WTC11 (cell line): ENCODE data around the gene LRIG3. TPM values are rescaled to one million over a fixed set of nuclear protein-coding genes. Genes with fewer than 3 reads are reported as not detected.

Experiments used
- ATAC-seq: fragments of 200-7000 bp; cut with Tn5 transposase; 2 replicates; pipeline ENCODE4 v1.10.0; 2021; ENCODE audit warnings: mild to moderate bottlenecking, moderate library complexity
- CTCF ChIA-PET: fragments of 300-600 bp; sonication (Branson Sonifier 250); formaldehyde crosslinking; loops from one replicate; lab custom pipeline; 2021; ENCODE audit warnings: antibody characterized with exemption; lab: Charles Lee
- POLR2A ChIA-PET: fragments of 350-600 bp; sonication (Branson Sonifier 250); formaldehyde crosslinking; loops from one replicate; lab custom pipeline; 2021; ENCODE audit warnings: antibody characterized with exemption; lab: Charles Lee
- DNase-seq: peaks from one replicate; pipeline ENCODE4 v3.0.0; 2021; ENCODE audit warnings: low spot score
- H3K27ac Mint-ChIP-seq: 2 replicates; pipeline ENCODE4 v1.8.0; 2021; ENCODE audit warnings: mixed read lengths
- H3K27me3 Mint-ChIP-seq: 2 replicates; pipeline ENCODE4 v1.8.0; 2021; ENCODE audit warnings: low read depth, mild to moderate bottlenecking, moderate library complexity, mixed read lengths
- H3K36me3 Mint-ChIP-seq: 2 replicates; pipeline ENCODE4 v1.8.0; 2021; ENCODE audit warnings: mixed read lengths
- H3K4me1 Mint-ChIP-seq: 2 replicates; pipeline ENCODE4 v1.8.0; 2022; ENCODE audit warnings: mixed read lengths
- H3K4me3 Mint-ChIP-seq: 2 replicates; pipeline ENCODE4 v1.8.0; 2021; ENCODE audit warnings: mild to moderate bottlenecking, moderate library complexity, mixed read lengths
- H3K9me3 Mint-ChIP-seq: 2 replicates; pipeline ENCODE4 v1.8.0; 2021; ENCODE audit warnings: mixed read lengths
- FOXK1 ChIP-seq: sonication (generic); formaldehyde crosslinking; IDR thresholded peaks from 2 replicates; pipeline ENCODE4 v1.8.0; 2022; ENCODE audit warnings: mild to moderate bottlenecking, moderate library complexity, missing genetic modification reagents
- GTF2I ChIP-seq: fragments of 250-450 bp; sonication (Bioruptor Pico); conservative IDR thresholded peaks from 2 replicates; pipeline ENCODE4 v1.4.0; 2021; ENCODE audit warnings: mild to moderate bottlenecking
- HMGA2 ChIP-seq: fragments of 250-450 bp; sonication (Bioruptor Pico); IDR thresholded peaks from 2 replicates; pipeline ENCODE4 v1.4.0; 2021; ENCODE audit warnings: mild to moderate bottlenecking, moderate library complexity
- JAZF1 ChIP-seq: fragments of 250-450 bp; sonication (Bioruptor Pico); IDR thresholded peaks from 2 replicates; pipeline ENCODE4 v1.9.0; 2021; ENCODE audit warnings: moderate library complexity, mild to moderate bottlenecking, inconsistent platforms
- JUN ChIP-seq: sonication (generic); formaldehyde crosslinking; IDR thresholded peaks from 2 replicates; pipeline ENCODE4 v1.8.0; 2023; ENCODE audit warnings: mild to moderate bottlenecking, missing genetic modification reagents
- KAT7 ChIP-seq: sonication (generic); formaldehyde crosslinking; IDR thresholded peaks from 2 replicates; pipeline ENCODE4 v1.8.1; 2023; ENCODE audit warnings: missing genetic modification reagents, mild to moderate bottlenecking, borderline replicate concordance
- MYBL2 ChIP-seq: sonication (generic); formaldehyde crosslinking; IDR thresholded peaks from 2 replicates; pipeline ENCODE4 v1.8.1; 2023; ENCODE audit warnings: mild to moderate bottlenecking, moderate library complexity, missing genetic modification reagents
- SMAD3 ChIP-seq: sonication (generic); formaldehyde crosslinking; IDR thresholded peaks from 2 replicates; pipeline ENCODE4 v1.8.0; 2022; ENCODE audit warnings: missing genetic modification reagents, mild to moderate bottlenecking, borderline replicate concordance
- TEAD4 ChIP-seq: sonication (generic); formaldehyde crosslinking; IDR thresholded peaks from 2 replicates; pipeline ENCODE4 v1.8.0; 2022; ENCODE audit warnings: mild to moderate bottlenecking, missing genetic modification reagents
- ZBTB21 ChIP-seq: sonication (generic); formaldehyde crosslinking; IDR thresholded peaks from 2 replicates; pipeline ENCODE4 v1.8.1; 2023; ENCODE audit warnings: mild to moderate bottlenecking, missing genetic modification reagents, borderline replicate concordance
- ZNF121 ChIP-seq: sonication (generic); formaldehyde crosslinking; IDR thresholded peaks from 2 replicates; pipeline ENCODE4 v1.8.0; 2023; ENCODE audit warnings: missing genetic modification reagents
- ZNF232 ChIP-seq: sonication (generic); formaldehyde crosslinking; IDR thresholded peaks from 2 replicates; pipeline ENCODE4 v1.8.0; 2022; ENCODE audit warnings: mild to moderate bottlenecking, missing genetic modification reagents
- ZNF263 ChIP-seq: sonication (generic); formaldehyde crosslinking; IDR thresholded peaks from 2 replicates; pipeline ENCODE4 v1.8.1; 2022; ENCODE audit warnings: low read depth, mild to moderate bottlenecking, moderate library complexity, missing genetic modification reagents
- total RNA-seq: library from RNA; stranded (reverse); gene quantifications from 3 replicates; pipeline ENCODE4 v1.2.3, GENCODE V29; 2021
- TF ChIP-seq, protein P1 (sequence below): fragments of 250-450 bp; sonication (Bioruptor Pico); IDR thresholded peaks from 2 replicates; pipeline ENCODE4 v1.8.0; 2021; ENCODE audit warnings: mild to moderate bottlenecking
- TF ChIP-seq, protein P2 (sequence below): sonication (generic); formaldehyde crosslinking; IDR thresholded peaks from 2 replicates; pipeline ENCODE4 v1.8.1; 2023; ENCODE audit warnings: mild to moderate bottlenecking, missing genetic modification reagents, borderline replicate concordance
- TF ChIP-seq, protein P3 (sequence below): fragments of 250-450 bp; sonication (Bioruptor Pico); IDR thresholded peaks from 2 replicates; pipeline ENCODE4 v1.9.0; 2021; ENCODE audit warnings: mild to moderate bottlenecking
- TF ChIP-seq, protein P4 (sequence below): sonication (generic); formaldehyde crosslinking; IDR thresholded peaks from 2 replicates; pipeline ENCODE4 v1.8.1; 2023; ENCODE audit warnings: mild to moderate bottlenecking, missing genetic modification reagents
- TF ChIP-seq, protein P5 (sequence below): fragments of 250-450 bp; sonication (Bioruptor Pico); conservative IDR thresholded peaks from 2 replicates; pipeline ENCODE4 v1.9.0; 2021; ENCODE audit warnings: mild to moderate bottlenecking
- TF ChIP-seq, protein P6 (sequence below): sonication (generic); formaldehyde crosslinking; IDR thresholded peaks from 2 replicates; pipeline ENCODE4 v1.8.1; 2022; ENCODE audit warnings: low read depth, mild to moderate bottlenecking, moderate library complexity, missing genetic modification reagents, borderline replicate concordance

The LRIG3 gene
- total RNA-seq, 1 experiment from 2014 or later = 13.0 TPM

DNA sequence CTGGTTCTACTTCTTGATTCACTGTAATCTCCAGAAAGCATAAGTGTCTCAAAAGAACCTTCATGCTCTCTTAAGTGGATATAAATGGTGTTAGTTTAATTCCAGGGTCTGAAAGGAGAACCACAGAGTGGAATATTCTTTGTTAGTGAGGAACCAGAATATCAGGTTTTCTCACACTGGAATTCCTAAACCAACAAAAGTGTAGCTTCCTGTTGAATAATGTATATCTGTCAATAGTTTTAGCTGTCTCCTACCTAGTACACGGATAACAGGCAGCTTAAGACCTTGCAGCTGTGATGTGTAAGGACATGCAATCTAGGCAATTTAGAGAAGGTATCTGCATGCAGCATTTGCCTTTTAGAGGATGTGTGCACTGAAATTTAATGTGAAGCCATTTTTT lies 24.0 kb downstream of the LRIG3 start:
- H3K9me3 Mint-ChIP-seq = no peaks in the 10 kb centered on the region
- peaks cover 25% of the 10 kb centered on the region for H3K4me1 Mint-ChIP-seq
- DNase-seq (no peak), ATAC-seq (no peak)
- POLR2A ChIA-PET = no interaction called here
- no peaks in the 10 kb centered on the region; the same call in 1 of the 2 replicates for H3K36me3 Mint-ChIP-seq
- H3K27me3 Mint-ChIP-seq = no peaks in the 10 kb centered on the region; the same call in 1 of the 2 replicates
- TF ChIP-seq ZNF121 (CRISPR knock-in tag) (no peak), KAT7 (no peak), JAZF1 (CRISPR knock-in tag) (no peak), ZNF263 (CRISPR knock-in tag) (no peak), FOXK1 (CRISPR knock-in tag) (no peak), SMAD3 (no peak), HMGA2 (no peak), GTF2I (CRISPR knock-in tag) (no peak), TEAD4 (CRISPR knock-in tag) (no peak), ZBTB21 (no peak)
- TF ChIP-seq, protein P1, sequence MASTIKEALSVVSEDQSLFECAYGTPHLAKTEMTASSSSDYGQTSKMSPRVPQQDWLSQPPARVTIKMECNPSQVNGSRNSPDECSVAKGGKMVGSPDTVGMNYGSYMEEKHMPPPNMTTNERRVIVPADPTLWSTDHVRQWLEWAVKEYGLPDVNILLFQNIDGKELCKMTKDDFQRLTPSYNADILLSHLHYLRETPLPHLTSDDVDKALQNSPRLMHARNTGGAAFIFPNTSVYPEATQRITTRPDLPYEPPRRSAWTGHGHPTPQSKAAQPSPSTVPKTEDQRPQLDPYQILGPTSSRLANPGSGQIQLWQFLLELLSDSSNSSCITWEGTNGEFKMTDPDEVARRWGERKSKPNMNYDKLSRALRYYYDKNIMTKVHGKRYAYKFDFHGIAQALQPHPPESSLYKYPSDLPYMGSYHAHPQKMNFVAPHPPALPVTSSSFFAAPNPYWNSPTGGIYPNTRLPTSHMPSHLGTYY = no peak
- CTCF ChIA-PET = interaction anchor here (0.5 kb wide), 1 partner anchor 420 kb away, joined by 4 read pairs; no protein-coding TSS in a partner anchor
- no peak overlapping the region for H3K27ac Mint-ChIP-seq
- H3K4me3 Mint-ChIP-seq = no peak overlapping the region

DNA sequence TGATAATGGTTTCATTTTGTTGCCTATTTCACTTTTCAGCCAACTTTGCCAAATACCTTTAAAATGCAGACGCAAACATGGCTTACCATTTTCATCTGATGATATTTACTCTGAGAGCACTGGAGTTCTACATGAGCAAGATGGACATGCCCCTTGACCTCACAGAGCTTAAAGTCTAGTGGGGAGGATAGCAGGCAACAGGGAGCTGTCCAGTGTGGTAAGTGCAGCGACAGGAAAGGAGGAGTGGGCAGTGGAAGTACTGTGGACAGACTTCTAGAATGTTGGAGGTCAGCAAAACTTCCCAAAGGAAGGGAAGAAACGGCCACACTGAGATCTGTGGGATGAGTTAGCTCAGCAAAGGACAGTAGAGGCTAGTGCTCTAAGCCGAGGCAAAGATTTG lies 25.3 kb downstream of the LRIG3 start:
- Mint-ChIP-seq H3K36me3 (peaks cover under 1% of the 10 kb centered on the region; the same call in 1 of the 2 replicates), H3K27ac (no peak overlapping the region), H3K4me1 (peaks cover 25% of the 10 kb centered on the region), H3K9me3 (no peaks in the 10 kb centered on the region), H3K27me3 (no peaks in the 10 kb centered on the region; the same call in 1 of the 2 replicates), H3K4me3 (no peak overlapping the region)
- ATAC-seq (no peak), DNase-seq (no peak)
- CTCF ChIA-PET = no interaction called here
- POLR2A ChIA-PET = no interaction called here
- TF ChIP-seq, protein P2, sequence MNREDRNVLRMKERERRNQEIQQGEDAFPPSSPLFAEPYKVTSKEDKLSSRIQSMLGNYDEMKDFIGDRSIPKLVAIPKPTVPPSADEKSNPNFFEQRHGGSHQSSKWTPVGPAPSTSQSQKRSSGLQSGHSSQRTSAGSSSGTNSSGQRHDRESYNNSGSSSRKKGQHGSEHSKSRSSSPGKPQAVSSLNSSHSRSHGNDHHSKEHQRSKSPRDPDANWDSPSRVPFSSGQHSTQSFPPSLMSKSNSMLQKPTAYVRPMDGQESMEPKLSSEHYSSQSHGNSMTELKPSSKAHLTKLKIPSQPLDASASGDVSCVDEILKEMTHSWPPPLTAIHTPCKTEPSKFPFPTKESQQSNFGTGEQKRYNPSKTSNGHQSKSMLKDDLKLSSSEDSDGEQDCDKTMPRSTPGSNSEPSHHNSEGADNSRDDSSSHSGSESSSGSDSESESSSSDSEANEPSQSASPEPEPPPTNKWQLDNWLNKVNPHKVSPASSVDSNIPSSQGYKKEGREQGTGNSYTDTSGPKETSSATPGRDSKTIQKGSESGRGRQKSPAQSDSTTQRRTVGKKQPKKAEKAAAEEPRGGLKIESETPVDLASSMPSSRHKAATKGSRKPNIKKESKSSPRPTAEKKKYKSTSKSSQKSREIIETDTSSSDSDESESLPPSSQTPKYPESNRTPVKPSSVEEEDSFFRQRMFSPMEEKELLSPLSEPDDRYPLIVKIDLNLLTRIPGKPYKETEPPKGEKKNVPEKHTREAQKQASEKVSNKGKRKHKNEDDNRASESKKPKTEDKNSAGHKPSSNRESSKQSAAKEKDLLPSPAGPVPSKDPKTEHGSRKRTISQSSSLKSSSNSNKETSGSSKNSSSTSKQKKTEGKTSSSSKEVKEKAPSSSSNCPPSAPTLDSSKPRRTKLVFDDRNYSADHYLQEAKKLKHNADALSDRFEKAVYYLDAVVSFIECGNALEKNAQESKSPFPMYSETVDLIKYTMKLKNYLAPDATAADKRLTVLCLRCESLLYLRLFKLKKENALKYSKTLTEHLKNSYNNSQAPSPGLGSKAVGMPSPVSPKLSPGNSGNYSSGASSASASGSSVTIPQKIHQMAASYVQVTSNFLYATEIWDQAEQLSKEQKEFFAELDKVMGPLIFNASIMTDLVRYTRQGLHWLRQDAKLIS (CRISPR knock-in tag) = no peak

DNA sequence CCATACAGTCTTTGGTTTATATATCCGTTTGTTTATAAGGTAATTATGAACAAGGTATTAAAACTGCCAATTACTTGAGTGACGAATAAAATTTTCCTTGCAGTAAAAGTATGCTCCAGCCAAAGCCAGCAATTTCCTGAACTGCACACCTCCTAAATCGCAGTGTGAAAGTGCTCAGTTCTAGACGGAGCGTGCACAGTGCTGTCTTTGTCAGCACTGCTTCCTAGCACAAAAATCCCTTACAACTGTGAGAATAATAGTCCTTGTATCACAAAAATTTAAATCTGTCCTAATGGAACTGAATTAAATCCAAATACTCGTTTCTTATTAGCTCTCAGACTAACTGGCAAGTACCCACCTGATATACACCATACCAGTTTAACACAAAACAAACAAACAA lies 26.3 kb downstream of the LRIG3 start:
- Mint-ChIP-seq H3K27ac (no peak overlapping the region), H3K4me1 (peaks cover 25% of the 10 kb centered on the region), H3K36me3 (peaks cover 9% of the 10 kb centered on the region; the same call in 1 of the 2 replicates), H3K9me3 (no peaks in the 10 kb centered on the region), H3K4me3 (no peak overlapping the region), H3K27me3 (no peaks in the 10 kb centered on the region; the same call in 1 of the 2 replicates)
- ChIA-PET POLR2A (no interaction called here), CTCF (no interaction called here)
- DNase-seq (no peak), ATAC-seq (no peak)
- TF ChIP-seq, protein P3, sequence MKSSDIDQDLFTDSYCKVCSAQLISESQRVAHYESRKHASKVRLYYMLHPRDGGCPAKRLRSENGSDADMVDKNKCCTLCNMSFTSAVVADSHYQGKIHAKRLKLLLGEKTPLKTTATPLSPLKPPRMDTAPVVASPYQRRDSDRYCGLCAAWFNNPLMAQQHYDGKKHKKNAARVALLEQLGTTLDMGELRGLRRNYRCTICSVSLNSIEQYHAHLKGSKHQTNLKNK (CRISPR knock-in tag) = no peak
- no peak for TF ChIP-seq MYBL2 (CRISPR knock-in tag)
- TF ChIP-seq, protein P4, sequence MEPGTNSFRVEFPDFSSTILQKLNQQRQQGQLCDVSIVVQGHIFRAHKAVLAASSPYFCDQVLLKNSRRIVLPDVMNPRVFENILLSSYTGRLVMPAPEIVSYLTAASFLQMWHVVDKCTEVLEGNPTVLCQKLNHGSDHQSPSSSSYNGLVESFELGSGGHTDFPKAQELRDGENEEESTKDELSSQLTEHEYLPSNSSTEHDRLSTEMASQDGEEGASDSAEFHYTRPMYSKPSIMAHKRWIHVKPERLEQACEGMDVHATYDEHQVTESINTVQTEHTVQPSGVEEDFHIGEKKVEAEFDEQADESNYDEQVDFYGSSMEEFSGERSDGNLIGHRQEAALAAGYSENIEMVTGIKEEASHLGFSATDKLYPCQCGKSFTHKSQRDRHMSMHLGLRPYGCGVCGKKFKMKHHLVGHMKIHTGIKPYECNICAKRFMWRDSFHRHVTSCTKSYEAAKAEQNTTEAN (CRISPR knock-in tag) = no peak
- TF ChIP-seq ZNF232 (CRISPR knock-in tag) = no peak
- no peak for TF ChIP-seq JUN (CRISPR knock-in tag)
- TF ChIP-seq, protein P2 (CRISPR knock-in tag) = no peak
- TF ChIP-seq, protein P5, sequence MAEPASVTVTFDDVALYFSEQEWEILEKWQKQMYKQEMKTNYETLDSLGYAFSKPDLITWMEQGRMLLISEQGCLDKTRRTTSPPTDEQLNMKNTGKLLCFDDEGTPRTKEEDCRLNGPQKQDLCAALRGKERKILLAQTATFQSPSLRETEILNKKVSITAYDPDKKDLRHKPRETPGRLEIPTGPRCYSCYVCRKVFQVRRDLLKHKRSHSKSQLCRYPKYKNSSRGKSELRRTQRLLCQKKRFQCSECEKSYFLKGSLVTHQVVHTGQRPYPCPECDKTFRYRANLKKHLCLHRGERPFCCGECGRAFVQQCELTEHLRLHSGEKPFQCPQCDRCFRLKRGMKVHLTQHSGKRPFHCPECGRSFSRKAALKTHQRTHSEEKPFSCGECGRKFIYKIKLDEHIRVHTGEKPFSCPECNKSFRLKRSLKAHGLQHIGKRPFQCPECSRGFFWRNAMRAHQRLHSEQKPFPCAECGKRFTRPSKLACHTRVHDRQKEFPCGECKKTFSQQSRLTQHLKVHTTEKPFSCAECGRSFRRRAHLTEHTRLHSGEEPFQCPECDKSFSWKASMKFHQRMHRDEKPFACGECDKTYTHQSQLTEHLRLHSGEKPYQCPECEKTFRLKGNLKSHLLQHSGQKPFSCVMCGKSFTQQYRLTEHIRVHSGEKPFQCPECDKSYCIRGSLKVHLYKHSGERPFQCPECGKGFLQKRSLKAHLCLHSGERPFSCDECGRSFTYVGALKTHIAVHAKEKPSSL (CRISPR knock-in tag) = no peak
- TF ChIP-seq, protein P6, sequence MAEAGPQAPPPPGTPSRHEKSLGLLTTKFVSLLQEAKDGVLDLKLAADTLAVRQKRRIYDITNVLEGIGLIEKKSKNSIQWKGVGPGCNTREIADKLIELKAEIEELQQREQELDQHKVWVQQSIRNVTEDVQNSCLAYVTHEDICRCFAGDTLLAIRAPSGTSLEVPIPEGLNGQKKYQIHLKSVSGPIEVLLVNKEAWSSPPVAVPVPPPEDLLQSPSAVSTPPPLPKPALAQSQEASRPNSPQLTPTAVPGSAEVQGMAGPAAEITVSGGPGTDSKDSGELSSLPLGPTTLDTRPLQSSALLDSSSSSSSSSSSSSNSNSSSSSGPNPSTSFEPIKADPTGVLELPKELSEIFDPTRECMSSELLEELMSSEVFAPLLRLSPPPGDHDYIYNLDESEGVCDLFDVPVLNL = no peak
